Measurements from ENCODE around the gene CHMP2B. TPM values are rescaled to one million over a fixed set of nuclear protein-coding genes. Genes with fewer than 3 reads are reported as not detected.

The CHMP2B gene
- total and polyA plus RNA-seq, 9 of the 15 experiments (the other 6 are each of a cell fraction or from before 2014, with no cell fraction given): 7.4 to 17.7 (median 10.6) TPM

DNA sequence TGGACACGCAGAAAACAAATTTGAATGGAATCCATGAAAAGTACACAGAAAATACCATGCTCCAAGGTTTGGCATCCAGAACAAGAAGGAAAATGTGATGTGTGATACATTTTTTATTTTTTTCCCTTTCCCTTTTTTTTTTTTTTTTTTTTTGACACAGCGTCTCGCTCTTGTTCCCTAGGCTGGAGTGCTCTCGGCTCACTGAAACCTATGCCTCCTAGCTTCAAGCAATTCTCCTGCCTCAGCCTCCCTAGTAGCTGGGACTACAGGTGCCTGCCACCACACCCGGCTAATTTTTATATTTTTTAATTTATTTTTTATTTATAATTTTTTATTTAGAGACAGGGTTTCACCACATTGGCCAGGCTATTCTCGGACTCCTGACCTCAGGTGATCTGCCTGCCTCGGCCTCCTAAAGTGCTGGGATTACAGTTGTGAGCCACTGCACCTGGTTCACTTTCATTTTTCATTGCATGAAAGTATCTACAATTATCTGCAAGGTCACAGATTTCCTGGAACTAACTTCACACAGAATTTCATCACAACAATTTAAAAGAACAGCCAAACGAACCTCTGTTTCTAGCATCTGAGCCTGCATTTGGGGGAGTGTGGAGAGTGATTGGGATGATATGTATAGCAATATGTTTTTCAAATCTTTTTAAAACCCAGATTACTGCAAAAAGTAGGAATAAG is 41.0 kb downstream of the CHMP2B start (continued):
- TF ChIP-seq KLF13 (tag; IDR thresholded peaks at IDR 0.05; ENCODE audit: borderline replicate concordance, low read depth) (no peak), RBM14 (IDR thresholded peaks at IDR 0.05; ENCODE audit: borderline replicate concordance, insufficient read depth, low read depth, low read length) (no peak), ZNF551 (CRISPR knock-in tag; IDR thresholded peaks at IDR 0.05) (no peak), ERF (CRISPR knock-in tag; IDR thresholded peaks at IDR 0.05) (no peak), LARP7 (IDR thresholded peaks at IDR 0.05) (no peak), SAP30 (IDR thresholded peaks at IDR 0.05; ENCODE audit: borderline replicate concordance, insufficient read depth, low read depth, low read length, poor library complexity, severe bottlenecking) (no peak), U2AF1 (optimal IDR thresholded peaks at IDR 0.05; ENCODE audit: low read depth, low read length) (no peak), GTF3C2 (IDR thresholded peaks at IDR 0.05; ENCODE audit: borderline replicate concordance, extremely low read depth, insufficient read length) (no peak), TRIM24 (IDR thresholded peaks at IDR 0.05) (no peak), NFE2L1 (tag; IDR thresholded peaks at IDR 0.05; ENCODE audit: borderline replicate concordance, low read depth) (no peak)
- TF ChIP-seq, protein P1, sequence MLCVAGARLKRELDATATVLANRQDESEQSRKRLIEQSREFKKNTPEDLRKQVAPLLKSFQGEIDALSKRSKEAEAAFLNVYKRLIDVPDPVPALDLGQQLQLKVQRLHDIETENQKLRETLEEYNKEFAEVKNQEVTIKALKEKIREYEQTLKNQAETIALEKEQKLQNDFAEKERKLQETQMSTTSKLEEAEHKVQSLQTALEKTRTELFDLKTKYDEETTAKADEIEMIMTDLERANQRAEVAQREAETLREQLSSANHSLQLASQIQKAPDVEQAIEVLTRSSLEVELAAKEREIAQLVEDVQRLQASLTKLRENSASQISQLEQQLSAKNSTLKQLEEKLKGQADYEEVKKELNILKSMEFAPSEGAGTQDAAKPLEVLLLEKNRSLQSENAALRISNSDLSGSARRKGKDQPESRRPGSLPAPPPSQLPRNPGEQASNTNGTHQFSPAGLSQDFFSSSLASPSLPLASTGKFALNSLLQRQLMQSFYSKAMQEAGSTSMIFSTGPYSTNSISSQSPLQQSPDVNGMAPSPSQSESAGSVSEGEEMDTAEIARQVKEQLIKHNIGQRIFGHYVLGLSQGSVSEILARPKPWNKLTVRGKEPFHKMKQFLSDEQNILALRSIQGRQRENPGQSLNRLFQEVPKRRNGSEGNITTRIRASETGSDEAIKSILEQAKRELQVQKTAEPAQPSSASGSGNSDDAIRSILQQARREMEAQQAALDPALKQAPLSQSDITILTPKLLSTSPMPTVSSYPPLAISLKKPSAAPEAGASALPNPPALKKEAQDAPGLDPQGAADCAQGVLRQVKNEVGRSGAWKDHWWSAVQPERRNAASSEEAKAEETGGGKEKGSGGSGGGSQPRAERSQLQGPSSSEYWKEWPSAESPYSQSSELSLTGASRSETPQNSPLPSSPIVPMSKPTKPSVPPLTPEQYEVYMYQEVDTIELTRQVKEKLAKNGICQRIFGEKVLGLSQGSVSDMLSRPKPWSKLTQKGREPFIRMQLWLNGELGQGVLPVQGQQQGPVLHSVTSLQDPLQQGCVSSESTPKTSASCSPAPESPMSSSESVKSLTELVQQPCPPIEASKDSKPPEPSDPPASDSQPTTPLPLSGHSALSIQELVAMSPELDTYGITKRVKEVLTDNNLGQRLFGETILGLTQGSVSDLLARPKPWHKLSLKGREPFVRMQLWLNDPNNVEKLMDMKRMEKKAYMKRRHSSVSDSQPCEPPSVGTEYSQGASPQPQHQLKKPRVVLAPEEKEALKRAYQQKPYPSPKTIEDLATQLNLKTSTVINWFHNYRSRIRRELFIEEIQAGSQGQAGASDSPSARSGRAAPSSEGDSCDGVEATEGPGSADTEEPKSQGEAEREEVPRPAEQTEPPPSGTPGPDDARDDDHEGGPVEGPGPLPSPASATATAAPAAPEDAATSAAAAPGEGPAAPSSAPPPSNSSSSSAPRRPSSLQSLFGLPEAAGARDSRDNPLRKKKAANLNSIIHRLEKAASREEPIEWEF (CRISPR knock-in tag; IDR thresholded peaks at IDR 0.05): no peak

Data from K562 (cell line).